Measurements from ENCODE around the gene SIGLEC1.

SIGLEC1 gene

GRCh38 chr20:3712279-3712873 is at the start of gene SIGLEC1:
Gene SIGLEC1, minus strand, starts transcription at chr20:3712600. Its CDS starts 5,472 bp downstream, at chr20:3707128.
- no peaks in the 10 kb centered on the region for H3K79me2 ChIP-seq (ENCODE audit: low read length)
- no peak within 1 kb of the TSS for H3K4me2 ChIP-seq (ENCODE audit: low read length)
- H2AFZ ChIP-seq (ENCODE audit: low read depth, low read length) = no peak within 1 kb of the TSS
- H3K9ac ChIP-seq (ENCODE audit: low read length) = no peak within 1 kb of the TSS
- no peak within 1 kb of the TSS for H3K27ac ChIP-seq (ENCODE audit: low read length)
- no peaks in the 10 kb centered on the region for H3K9me3 ChIP-seq (ENCODE audit: insufficient read depth, low read length)
- H3K4me1 ChIP-seq (ENCODE audit: low read length) = peaks cover 6% of the 10 kb centered on the region; the same call in 1 of the 2 replicates
- TF ChIP-seq EZH2phosphoT487 (IDR thresholded peaks at IDR 0.05; ENCODE audit: low read depth) = no peak
- no peak for TF ChIP-seq CTCF (IDR thresholded peaks at IDR 0.05; ENCODE audit: low read depth, low read length)
- H3K36me3 ChIP-seq (replicated peaks; ENCODE audit: low read depth, low read length) = no peaks in the 10 kb centered on the region
- H3K4me3 ChIP-seq (ENCODE audit: low read length) = no peak within 1 kb of the TSS
- no peaks in the 10 kb centered on the region for H4K20me1 ChIP-seq (ENCODE audit: insufficient read depth, low read length)
- H3K27me3 ChIP-seq (ENCODE audit: low read depth, low read length) = 0 out of 2 replicates have a peak, but pooled peaks cover 9% of the 10 kb centered on the region

- Histone ChIP-seq H3K79me2 (ENCODE audit: low read length) (peaks cover 14% of the 10 kb centered on the region), H3K36me3 (replicated peaks; ENCODE audit: low read depth, low read length) (peaks cover 8% of the 10 kb centered on the region), H4K20me1 (ENCODE audit: insufficient read depth, low read length) (no peaks in the 10 kb centered on the region), H2AFZ (ENCODE audit: low read depth, low read length) (no peak overlapping the region), H3K4me1 (ENCODE audit: low read length) (peaks cover 7% of the 10 kb centered on the region; the same call in 1 of the 2 replicates), H3K4me2 (ENCODE audit: low read length) (no peak overlapping the region), H3K27me3 (ENCODE audit: low read depth, low read length) (no peaks in the 10 kb centered on the region), H3K9ac (ENCODE audit: low read length) (no peak overlapping the region), H3K9me3 (ENCODE audit: insufficient read depth, low read length) (no peaks in the 10 kb centered on the region), H3K27ac (ENCODE audit: low read length) (no peak overlapping the region), H3K4me3 (ENCODE audit: low read length) (no peak overlapping the region)
- TF ChIP-seq CTCF (IDR thresholded peaks at IDR 0.05; ENCODE audit: low read depth, low read length) (no peak), EZH2phosphoT487 (IDR thresholded peaks at IDR 0.05; ENCODE audit: low read depth) (no peak)
These were observed 48.4 kb upstream of the SIGLEC1 start for GRCh38 chr20:3760655-3761348.

GRCh38 chr20:3759884-3760283 is 47.5 kb upstream of the SIGLEC1 start:
- peaks cover 8% of the 10 kb centered on the region for H3K36me3 ChIP-seq (replicated peaks; ENCODE audit: low read depth, low read length)
- no peaks in the 10 kb centered on the region for H3K27me3 ChIP-seq (ENCODE audit: low read depth, low read length)
- H3K9ac ChIP-seq (ENCODE audit: low read length) = no peak overlapping the region
- H3K79me2 ChIP-seq (ENCODE audit: low read length) = peaks cover 7% of the 10 kb centered on the region
- no peaks in the 10 kb centered on the region for H3K9me3 ChIP-seq (ENCODE audit: insufficient read depth, low read length)
- H2AFZ ChIP-seq (ENCODE audit: low read depth, low read length) = no peak overlapping the region
- H3K4me1 ChIP-seq (ENCODE audit: low read length) = no peaks in the 10 kb centered on the region
- H4K20me1 ChIP-seq (ENCODE audit: insufficient read depth, low read length) = no peaks in the 10 kb centered on the region
- TF ChIP-seq EZH2phosphoT487 (IDR thresholded peaks at IDR 0.05; ENCODE audit: low read depth) = no peak
- TF ChIP-seq CTCF (IDR thresholded peaks at IDR 0.05; ENCODE audit: low read depth, low read length) = no peak
- no peak overlapping the region for H3K4me3 ChIP-seq (ENCODE audit: low read length)
- H3K27ac ChIP-seq (ENCODE audit: low read length) = no peak overlapping the region
- no peak overlapping the region for H3K4me2 ChIP-seq (ENCODE audit: low read length)

- Histone ChIP-seq H3K4me3 (ENCODE audit: low read length) (no peak overlapping the region), H3K36me3 (replicated peaks; ENCODE audit: low read depth, low read length) (peaks cover 12% of the 10 kb centered on the region), H3K4me1 (ENCODE audit: low read length) (no peaks in the 10 kb centered on the region), H3K9ac (ENCODE audit: low read length) (no peak overlapping the region), H3K4me2 (ENCODE audit: low read length) (no peak overlapping the region), H4K20me1 (ENCODE audit: insufficient read depth, low read length) (no peaks in the 10 kb centered on the region), H2AFZ (ENCODE audit: low read depth, low read length) (no peak overlapping the region), H3K27ac (ENCODE audit: low read length) (no peak overlapping the region), H3K9me3 (ENCODE audit: insufficient read depth, low read length) (no peaks in the 10 kb centered on the region), H3K27me3 (ENCODE audit: low read depth, low read length) (no peaks in the 10 kb centered on the region), H3K79me2 (ENCODE audit: low read length) (peaks cover 2% of the 10 kb centered on the region; the same call in 1 of the 2 replicates)
- no peak for TF ChIP-seq EZH2phosphoT487 (IDR thresholded peaks at IDR 0.05; ENCODE audit: low read depth)
- no peak for TF ChIP-seq CTCF (IDR thresholded peaks at IDR 0.05; ENCODE audit: low read depth, low read length)
These were observed 47.0 kb upstream of the SIGLEC1 start for GRCh38 chr20:3759316-3759823.
